IMR-90 (cell line): ENCODE data around the gene TBX10. TPM values are rescaled to one million over a fixed set of nuclear protein-coding genes. Genes with fewer than 3 reads are reported as not detected.

Experiments used
- ATAC-seq: fragments of 200-7000 bp; cut with Tn5 transposase; 2 replicates; pipeline ENCODE4 v1.9.1; 2020; ENCODE audit warnings: low read depth, mild to moderate bottlenecking, moderate library complexity
- BruUV-seq: library from RNA; stranded (reverse); fragments of 400-500 nt; replicated peaks from 2 replicates; lab custom pipeline; 2021; lab: Mats Ljungman, UMichigan
- CTCF ChIA-PET: fragments of 300-600 bp; formaldehyde crosslinking; extraction: SDS; loops from one replicate; lab custom pipeline; 2021; ENCODE audit warnings: antibody characterized with exemption; lab: Yijun Ruan, JAX
- POLR2A ChIA-PET: fragments of 300-600 bp; sonication (Branson Sonifier 250); formaldehyde crosslinking; loops from one replicate; lab custom pipeline; 2022; ENCODE audit warnings: antibody characterized with exemption; ENCODE audit not compliant: unreplicated experiment; lab: Charles Lee
- DNase-seq: peaks from one replicate; pipeline ENCODE4 v3.0.0; 2013
- H2AFZ ChIP-seq: replicated peaks from 2 replicates; pipeline ENCODE3; 2013; ENCODE audit warnings: low read length, mild to moderate bottlenecking; ENCODE audit not compliant: poor library complexity
- H2AK5ac ChIP-seq: 2 replicates; pipeline ENCODE4 v1.6.1; 2013; ENCODE audit warnings: low read depth, low read length, inconsistent platforms
- H2AK9ac ChIP-seq: replicated peaks from 2 replicates; pipeline ENCODE3; 2013; ENCODE audit warnings: mild to moderate bottlenecking, low read depth, low read length, moderate library complexity; ENCODE audit not compliant: poor library complexity
- H2BK120ac ChIP-seq: 2 replicates; pipeline ENCODE4 v1.6.1; 2013; ENCODE audit warnings: low read depth, low read length, inconsistent platforms
- H2BK15ac ChIP-seq: 3 replicates; pipeline ENCODE4 v1.6.1; 2013; ENCODE audit warnings: low read depth, low read length, inconsistent platforms
- H2BK20ac ChIP-seq: 2 replicates; pipeline ENCODE4 v1.6.1; 2013; ENCODE audit warnings: low read depth, mild to moderate bottlenecking, inconsistent platforms, low read length, moderate library complexity
- H2BK5ac ChIP-seq: 2 replicates; pipeline ENCODE4 v1.6.1; 2013; ENCODE audit warnings: mild to moderate bottlenecking, low read depth, low read length, inconsistent platforms; ENCODE audit not compliant: poor library complexity, severe bottlenecking
- H3K14ac ChIP-seq: replicated peaks from 2 replicates; pipeline ENCODE4 v1.6.1; 2013; ENCODE audit warnings: low read depth, low read length, inconsistent platforms
- H3K18ac ChIP-seq: 2 replicates; pipeline ENCODE4 v1.6.1; 2013; ENCODE audit warnings: low read depth, low read length, control low read depth
- H3K23ac ChIP-seq: 2 replicates; pipeline ENCODE4 v1.6.1; 2013; ENCODE audit warnings: low read depth, low read length, inconsistent platforms
- H3K27ac ChIP-seq: 2 replicates; pipeline ENCODE4 v1.5.1; 2013; ENCODE audit warnings: mild to moderate bottlenecking, control low read depth, low read length; ENCODE audit not compliant: insufficient read depth
- H3K27me3 ChIP-seq: 2 replicates; pipeline ENCODE4 v1.6.1; 2013; ENCODE audit warnings: low read length; ENCODE audit not compliant: control insufficient read depth, insufficient read depth
- H3K36me3 ChIP-seq: 2 replicates; pipeline ENCODE4 v1.6.1; 2013; ENCODE audit warnings: low read length, mixed read lengths; ENCODE audit not compliant: control insufficient read depth, insufficient read depth
- H3K4ac ChIP-seq: 2 replicates; pipeline ENCODE4 v1.6.1; 2013; ENCODE audit warnings: low read depth, low read length, inconsistent platforms
- H3K4me1 ChIP-seq: 2 replicates; pipeline ENCODE4 v1.6.1; 2013; ENCODE audit warnings: low read length, mixed read lengths; ENCODE audit not compliant: control insufficient read depth, insufficient read depth
- H3K4me2 ChIP-seq: 2 replicates; pipeline ENCODE4 v1.6.1; 2013; ENCODE audit warnings: low read depth, mild to moderate bottlenecking, control low read depth, low read length, moderate library complexity
- H3K4me3 ChIP-seq: 2 replicates; pipeline ENCODE4 v1.5.1; 2013; ENCODE audit warnings: low read depth, mild to moderate bottlenecking, control low read depth, low read length, moderate library complexity; ENCODE audit not compliant: insufficient read depth
- H3K56ac ChIP-seq: 2 replicates; pipeline ENCODE4 v1.6.1; 2013; ENCODE audit warnings: low read length, inconsistent platforms; ENCODE audit not compliant: insufficient read depth; ENCODE audit errors: extremely low read depth
- H3K79me1 ChIP-seq, 2 experiments: 2 replicates each; pipeline ENCODE4 v1.6.1; 2013; ENCODE audit warnings: low read length in 2 of 2, inconsistent platforms in 1 of 2, low read depth in 1 of 2
- H3K9ac ChIP-seq: 2 replicates; pipeline ENCODE4 v1.6.1; 2013; ENCODE audit warnings: low read depth, low read length, control low read depth
- H3K9me1 ChIP-seq: 2 replicates; pipeline ENCODE4 v1.6.1; 2013; ENCODE audit warnings: low read length, inconsistent platforms; ENCODE audit not compliant: insufficient read depth
- H3K9me3 ChIP-seq: 2 replicates; pipeline ENCODE4 v1.6.1; 2013; ENCODE audit warnings: low read length; ENCODE audit not compliant: control insufficient read depth, insufficient read depth
- H4K20me1 ChIP-seq: 2 replicates; pipeline ENCODE4 v1.6.1; 2013; ENCODE audit warnings: low read length, inconsistent platforms; ENCODE audit not compliant: insufficient read depth
- H4K5ac ChIP-seq: 2 replicates; pipeline ENCODE4 v1.6.1; 2013; ENCODE audit warnings: mild to moderate bottlenecking, low read depth, low read length, control low read depth
- H4K8ac ChIP-seq, 2 experiments: 2 replicates each; pipeline ENCODE4 v1.6.1; 2013; ENCODE audit warnings: low read depth in 2 of 2, low read length in 2 of 2, control low read depth in 1 of 2, inconsistent platforms in 1 of 2
- H4K91ac ChIP-seq: 2 replicates; pipeline ENCODE4 v1.6.1; 2013; ENCODE audit warnings: low read depth, low read length, inconsistent platforms; ENCODE audit not compliant: insufficient read depth
- RCOR1 ChIP-seq: IDR thresholded peaks from 2 replicates; pipeline ENCODE4 v1.6.1; 2012; ENCODE audit warnings: mild to moderate bottlenecking, low read length, improper control_type of control experiment; ENCODE audit not compliant: insufficient replicate concordance
- WGBS, 2 experiments: methylation state at CpG; one replicate each; pipeline versions ENCODE4 v1.1.5 to v1.1.7; 2013; ENCODE audit warnings: missing lambda C conversion rate in 2 of 2; ENCODE audit not compliant: insufficient read length in 1 of 2; ENCODE audit errors: extremely low coverage in 2 of 2; 5-methylcytosine and 5-hydroxymethylcytosine counted together
- dilution Hi-C: fragments of 300-500 bp; cut with HindIII; formaldehyde crosslinking; loops from one replicate; pipeline ENCODE4 v1.14.3; 2018; ENCODE audit warnings: low sequenced_read_pairs; ENCODE audit not compliant: unreplicated experiment
- in situ Hi-C: fragments of 300-500 bp; cut with MboI; formaldehyde crosslinking; loops from 3 replicates; pipeline ENCODE4 v1.14.3; 2019; ENCODE audit warnings: low sequenced_read_pairs, inconsistent platforms, mixed read lengths
- intact Hi-C: fragments of 100-400 bp; cut with micrococcal nuclease; formaldehyde crosslinking; loops from 2 replicates; pipeline ENCODE4 v1.10.0; 2022
- polyA plus RNA-seq, 3 experiments: library from polyadenylated mRNA; depleted of rRNA; stranded (reverse); fragments of >200 nt; gene quantifications; 2 replicates each; pipeline ENCODE4 v1.2.3, GENCODE V29; 2012; ENCODE audit warnings: low replicate concordance in 1 of 3
- total RNA-seq: library from RNA; depleted of rRNA; stranded (reverse); fragments of >200 nt; gene quantifications from 2 replicates; pipeline ENCODE4 v1.2.3, GENCODE V29; 2012
- TF ChIP-seq, protein P1 (sequence below): fragments of 150-350 bp; IDR thresholded peaks from 2 replicates; pipeline ENCODE4 v1.6.1; 2016; ENCODE audit warnings: low read depth, mild to moderate bottlenecking, low read length, moderate library complexity, borderline replicate concordance
- TF ChIP-seq, protein P2 (sequence below): fragments of 150-350 bp; IDR thresholded peaks from 2 replicates; pipeline ENCODE4 v1.6.1; 2017; ENCODE audit warnings: mild to moderate bottlenecking, antibody characterized with exemption, low read length, low read depth

Gene TBX10
- total and polyA plus RNA-seq, 2 of the 4 experiments (the other 2 are of a cell fraction) = not detected

DNA sequence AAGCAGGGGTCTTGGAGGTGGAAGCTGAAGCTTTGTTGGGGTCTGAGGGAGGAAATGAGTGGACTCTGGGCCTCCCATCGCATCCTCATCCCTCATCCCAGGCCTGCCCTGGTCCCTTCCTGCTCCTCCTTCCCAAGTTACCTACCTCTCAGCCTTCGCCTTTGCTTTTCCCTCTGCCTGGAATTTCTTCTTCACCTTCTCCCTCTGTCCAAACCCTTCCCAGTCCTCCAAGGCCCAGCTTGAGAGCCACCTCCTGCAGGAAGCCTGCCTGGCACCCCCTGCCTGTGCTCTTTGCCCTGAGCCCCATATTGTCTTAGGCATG is 7.7 kb downstream of the TBX10 start:
- Histone ChIP-seq H2AFZ (peak overlapping the region; percentile 32), H3K9me3 (no peaks in the 10 kb centered on the region), H2BK120ac (no peak overlapping the region), H4K5ac (no peak overlapping the region), H3K14ac (no peak overlapping the region), H3K9ac (no peak overlapping the region), H2AK5ac (no peak overlapping the region), H4K91ac (no peak overlapping the region), H3K27me3 (peaks cover 5% of the 10 kb centered on the region; the same call in 1 of the 2 replicates), H3K23ac (no peak overlapping the region), H2BK15ac (no peak overlapping the region), H4K8ac (no peak overlapping the region), H3K9me1 (peaks cover 4% of the 10 kb centered on the region; the same call in 1 of the 2 replicates), H3K56ac (no peak overlapping the region), H3K4ac (no peak overlapping the region), H3K4me2 (no peak overlapping the region), H3K36me3 (no peaks in the 10 kb centered on the region), H2BK5ac (no peak overlapping the region), H2AK9ac (peak overlapping the region; percentile 24), H3K4me3 (no peak overlapping the region), H3K27ac (no peak overlapping the region), H2BK20ac (no peak overlapping the region), H4K20me1 (no peaks in the 10 kb centered on the region), H3K18ac (no peak overlapping the region), H3K4me1 (0 out of 2 replicates have a peak, but pooled peaks cover 3% of the 10 kb centered on the region), H3K79me1 (no peaks in the 10 kb centered on the region)
- ChIA-PET CTCF (no interaction called here), POLR2A (no interaction called here)
- dilution Hi-C loops = no loop called here
- 100% methylated on average over 1 of the region's 2 CpGs; no CpG with 5 or more reads in 1 of the 2 experiments for WGBS, 2 experiments
- DNase-seq (no peak), ATAC-seq (no peak)
- no TSS peak for BruUV-seq
- in situ Hi-C loops = no loop called here
- intact Hi-C loops = no loop called here
- TF ChIP-seq, protein P1, sequence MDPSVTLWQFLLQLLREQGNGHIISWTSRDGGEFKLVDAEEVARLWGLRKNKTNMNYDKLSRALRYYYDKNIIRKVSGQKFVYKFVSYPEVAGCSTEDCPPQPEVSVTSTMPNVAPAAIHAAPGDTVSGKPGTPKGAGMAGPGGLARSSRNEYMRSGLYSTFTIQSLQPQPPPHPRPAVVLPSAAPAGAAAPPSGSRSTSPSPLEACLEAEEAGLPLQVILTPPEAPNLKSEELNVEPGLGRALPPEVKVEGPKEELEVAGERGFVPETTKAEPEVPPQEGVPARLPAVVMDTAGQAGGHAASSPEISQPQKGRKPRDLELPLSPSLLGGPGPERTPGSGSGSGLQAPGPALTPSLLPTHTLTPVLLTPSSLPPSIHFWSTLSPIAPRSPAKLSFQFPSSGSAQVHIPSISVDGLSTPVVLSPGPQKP = no peak
- TF ChIP-seq, protein P2, sequence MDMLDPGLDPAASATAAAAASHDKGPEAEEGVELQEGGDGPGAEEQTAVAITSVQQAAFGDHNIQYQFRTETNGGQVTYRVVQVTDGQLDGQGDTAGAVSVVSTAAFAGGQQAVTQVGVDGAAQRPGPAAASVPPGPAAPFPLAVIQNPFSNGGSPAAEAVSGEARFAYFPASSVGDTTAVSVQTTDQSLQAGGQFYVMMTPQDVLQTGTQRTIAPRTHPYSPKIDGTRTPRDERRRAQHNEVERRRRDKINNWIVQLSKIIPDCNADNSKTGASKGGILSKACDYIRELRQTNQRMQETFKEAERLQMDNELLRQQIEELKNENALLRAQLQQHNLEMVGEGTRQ = no peak
- no peak for TF ChIP-seq RCOR1
